Trophoblast cell (in vitro differentiated cells and primary cell): ENCODE measurements around the gene CALHM4.

Experiments used
- DNase-seq, 2 donors: peaks; one replicate each; pipeline ENCODE4 v3.0.0-alpha.2; 2016
- H2AFZ ChIP-seq: 2 replicates; pipeline ENCODE4 v1.6.1; 2013; ENCODE audit warnings: low read length, moderate library complexity, mild to moderate bottlenecking; ENCODE audit not compliant: insufficient read depth, poor library complexity
- H2AK5ac ChIP-seq: 2 replicates; pipeline ENCODE4 v1.6.1; 2013; ENCODE audit warnings: mild to moderate bottlenecking, low read length
- H2BK120ac ChIP-seq: 2 replicates; pipeline ENCODE4 v1.6.1; 2013; ENCODE audit warnings: low read length, mild to moderate bottlenecking, moderate library complexity; ENCODE audit not compliant: insufficient read depth, poor library complexity
- H2BK12ac ChIP-seq: 2 replicates; pipeline ENCODE4 v1.6.1; 2013; ENCODE audit warnings: mild to moderate bottlenecking, low read length, moderate library complexity
- H2BK5ac ChIP-seq: 2 replicates; pipeline ENCODE4 v1.6.1; 2013; ENCODE audit warnings: low read length, low read depth, moderate library complexity, mild to moderate bottlenecking; ENCODE audit not compliant: poor library complexity
- H3K14ac ChIP-seq: 2 replicates; pipeline ENCODE4 v1.6.1; 2013; ENCODE audit warnings: mild to moderate bottlenecking, low read length
- H3K18ac ChIP-seq: 2 replicates; pipeline ENCODE4 v1.6.1; 2013; ENCODE audit warnings: mild to moderate bottlenecking, low read length
- H3K23ac ChIP-seq: 2 replicates; pipeline ENCODE4 v1.6.1; 2013; ENCODE audit warnings: low read length
- H3K27ac ChIP-seq: 2 replicates; pipeline ENCODE4 v1.5.1; 2013; ENCODE audit warnings: low read depth, mild to moderate bottlenecking, inconsistent platforms, low read length, moderate library complexity
- H3K27me3 ChIP-seq: 2 replicates; pipeline ENCODE4 v1.6.1; 2013; ENCODE audit warnings: inconsistent platforms, mild to moderate bottlenecking, low read length, moderate library complexity; ENCODE audit not compliant: insufficient read depth
- H3K36me3 ChIP-seq, 2 experiments: 1 replicate in 1 of 2; 2 replicates in 1 of 2; pipeline ENCODE4 v1.6.1; 2013; ENCODE audit warnings: low read length in 2 of 2, mild to moderate bottlenecking in 2 of 2, moderate library complexity in 1 of 2; ENCODE audit not compliant: insufficient read depth in 2 of 2, control insufficient read depth in 1 of 2
- H3K4ac ChIP-seq: 2 replicates; pipeline ENCODE4 v1.6.1; 2013; ENCODE audit warnings: low read depth, mild to moderate bottlenecking, low read length, moderate library complexity
- H3K4me1 ChIP-seq, 2 experiments: 1 replicate in 1 of 2; 2 replicates in 1 of 2; pipeline ENCODE4 v1.6.1; 2013; ENCODE audit warnings: low read length in 2 of 2, mild to moderate bottlenecking in 2 of 2, moderate library complexity in 1 of 2; ENCODE audit not compliant: insufficient read depth in 2 of 2, control insufficient read depth in 1 of 2
- H3K4me2 ChIP-seq: 2 replicates; pipeline ENCODE4 v1.6.1; 2013; ENCODE audit warnings: inconsistent platforms, mild to moderate bottlenecking, low read length, moderate library complexity
- H3K4me3 ChIP-seq: 2 replicates; pipeline ENCODE4 v1.5.1; 2013; ENCODE audit warnings: mild to moderate bottlenecking, low read depth, low read length, inconsistent platforms
- H3K79me1 ChIP-seq: one replicate; pipeline ENCODE4 v1.6.1; 2013; ENCODE audit warnings: low read length
- H3K79me2 ChIP-seq: 2 replicates; pipeline ENCODE4 v1.6.1; 2013; ENCODE audit warnings: low read length, mild to moderate bottlenecking; ENCODE audit not compliant: control insufficient read depth, insufficient read depth, poor library complexity
- H3K9ac ChIP-seq: 2 replicates; pipeline ENCODE4 v1.6.1; 2013; ENCODE audit warnings: mild to moderate bottlenecking, low read length
- H3K9me3 ChIP-seq: 2 replicates; pipeline ENCODE4 v1.6.1; 2013; ENCODE audit warnings: low read depth, mild to moderate bottlenecking, control low read depth, inconsistent platforms, low read length; ENCODE audit not compliant: insufficient read depth
- H4K12ac ChIP-seq: 2 replicates; pipeline ENCODE4 v1.6.1; 2013; ENCODE audit warnings: low read depth, mild to moderate bottlenecking, low read length, moderate library complexity
- H4K8ac ChIP-seq: 2 replicates; pipeline ENCODE4 v1.6.1; 2013; ENCODE audit warnings: low read depth, mild to moderate bottlenecking, low read length, moderate library complexity
- H4K91ac ChIP-seq: one replicate; pipeline ENCODE4 v1.6.1; 2013; ENCODE audit warnings: low read depth, mild to moderate bottlenecking, low read length, moderate library complexity
- WGBS: extraction: QIAGEN DNeasy Blood & Tissue Kit; methylation state at CpG from one replicate; pipeline ENCODE4 v1.1.7; 2013; ENCODE audit warnings: missing lambda C conversion rate; ENCODE audit not compliant: insufficient read length, insufficient coverage; ENCODE audit errors: extremely low coverage; 5-methylcytosine and 5-hydroxymethylcytosine counted together

The CALHM4 gene

GRCh38 chr6:116560130-116560529, 6.6 kb downstream of the CALHM4 start:
- H2BK120ac ChIP-seq, result no peak overlapping the region
- no CpG with 5 or more reads among the region's 2 CpGs for WGBS
- H3K14ac ChIP-seq, result no peak overlapping the region
- H3K27me3 ChIP-seq, result no peaks in the 10 kb centered on the region
- H3K4me1 ChIP-seq, result no peaks in the 10 kb centered on the region
- no peak overlapping the region for H4K12ac ChIP-seq
- no peak overlapping the region for H3K23ac ChIP-seq
- no peak overlapping the region for H4K91ac ChIP-seq
- no peak overlapping the region for H4K8ac ChIP-seq
- no peak overlapping the region for H3K27ac ChIP-seq
- no peaks in the 10 kb centered on the region for H3K79me2 ChIP-seq
- no peak for DNase-seq
- no peak overlapping the region for H2BK12ac ChIP-seq
- H3K9me3 ChIP-seq, result no peaks in the 10 kb centered on the region
- H3K18ac ChIP-seq, result no peak overlapping the region
- no peak overlapping the region for H2AFZ ChIP-seq
- H2AK5ac ChIP-seq, result no peak overlapping the region
- no peaks in the 10 kb centered on the region for H3K79me1 ChIP-seq
- H3K4ac ChIP-seq, result no peak overlapping the region
- no peaks in the 10 kb centered on the region for H3K36me3 ChIP-seq
- no peak overlapping the region for H3K4me2 ChIP-seq
- H2BK5ac ChIP-seq, result no peak overlapping the region
- H3K9ac ChIP-seq, result no peak overlapping the region
- no peak overlapping the region for H3K4me3 ChIP-seq

GRCh38 chr6:116561377-116562018, 7.9 kb downstream of the CALHM4 start:
- H3K79me1 ChIP-seq, result no peaks in the 10 kb centered on the region
- H4K91ac ChIP-seq, result no peak overlapping the region
- peak; percentile 55 to 93 for DNase-seq
- no peak overlapping the region for H2BK12ac ChIP-seq
- H2AFZ ChIP-seq, result peak overlapping the region; percentile 41
- H2BK5ac ChIP-seq, result no peak overlapping the region
- H4K12ac ChIP-seq, result no peak overlapping the region
- H4K8ac ChIP-seq, result no peak overlapping the region
- no peak overlapping the region for H2BK120ac ChIP-seq
- no peak overlapping the region for H3K4me2 ChIP-seq
- no peak overlapping the region for H3K4me3 ChIP-seq
- H3K23ac ChIP-seq, result no peak overlapping the region
- no peak overlapping the region for H3K9ac ChIP-seq
- H3K18ac ChIP-seq, result no peak overlapping the region
- WGBS, result no CpG with 5 or more reads among the region's 9 CpGs
- no peaks in the 10 kb centered on the region for H3K27me3 ChIP-seq
- H3K4ac ChIP-seq, result no peak overlapping the region
- H3K27ac ChIP-seq, result no peak overlapping the region
- H3K36me3 ChIP-seq, result no peaks in the 10 kb centered on the region
- no peak overlapping the region for H3K14ac ChIP-seq
- no peaks in the 10 kb centered on the region for H3K9me3 ChIP-seq
- H3K79me2 ChIP-seq, result no peaks in the 10 kb centered on the region
- H2AK5ac ChIP-seq, result no peak overlapping the region
- H3K4me1 ChIP-seq, result no peaks in the 10 kb centered on the region

DNA sequence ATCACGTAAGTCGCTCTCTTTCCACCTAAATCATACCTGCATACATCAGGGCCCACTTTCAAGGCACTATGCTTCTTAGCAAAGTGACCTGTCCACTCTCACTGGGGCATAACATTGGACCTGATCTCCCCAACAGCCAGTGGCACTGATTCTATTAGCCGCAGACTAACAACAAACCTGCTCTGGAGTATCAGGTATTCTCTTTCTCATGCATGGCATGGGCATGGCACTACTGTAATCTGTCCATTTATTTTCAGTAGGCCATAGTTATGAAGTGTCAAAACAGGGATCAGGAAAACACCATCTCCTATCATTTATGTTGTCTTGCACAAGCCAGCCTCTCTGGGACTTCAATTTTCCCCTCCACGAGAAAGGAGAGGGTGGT, 8.5 kb downstream of the CALHM4 start:
- H4K12ac ChIP-seq, result no peak overlapping the region
- H3K27me3 ChIP-seq, result no peaks in the 10 kb centered on the region
- no peak overlapping the region for H4K8ac ChIP-seq
- no peaks in the 10 kb centered on the region for H3K9me3 ChIP-seq
- no peak overlapping the region for H4K91ac ChIP-seq
- H3K14ac ChIP-seq, result no peak overlapping the region
- WGBS, result no CpG with 5 or more reads among the region's 4 CpGs
- DNase-seq, result no peak
- no peak overlapping the region for H2BK120ac ChIP-seq
- H3K4ac ChIP-seq, result no peak overlapping the region
- no peaks in the 10 kb centered on the region for H3K36me3 ChIP-seq
- H3K18ac ChIP-seq, result no peak overlapping the region
- no peak overlapping the region for H3K9ac ChIP-seq
- no peak overlapping the region for H3K23ac ChIP-seq
- no peak overlapping the region for H3K27ac ChIP-seq
- H3K4me3 ChIP-seq, result no peak overlapping the region
- H2AK5ac ChIP-seq, result no peak overlapping the region
- H2BK5ac ChIP-seq, result no peak overlapping the region
- no peaks in the 10 kb centered on the region for H3K4me1 ChIP-seq
- no peak overlapping the region for H2BK12ac ChIP-seq
- H3K79me1 ChIP-seq, result no peaks in the 10 kb centered on the region
- no peaks in the 10 kb centered on the region for H3K79me2 ChIP-seq
- H2AFZ ChIP-seq, result no peak overlapping the region
- no peak overlapping the region for H3K4me2 ChIP-seq

DNA sequence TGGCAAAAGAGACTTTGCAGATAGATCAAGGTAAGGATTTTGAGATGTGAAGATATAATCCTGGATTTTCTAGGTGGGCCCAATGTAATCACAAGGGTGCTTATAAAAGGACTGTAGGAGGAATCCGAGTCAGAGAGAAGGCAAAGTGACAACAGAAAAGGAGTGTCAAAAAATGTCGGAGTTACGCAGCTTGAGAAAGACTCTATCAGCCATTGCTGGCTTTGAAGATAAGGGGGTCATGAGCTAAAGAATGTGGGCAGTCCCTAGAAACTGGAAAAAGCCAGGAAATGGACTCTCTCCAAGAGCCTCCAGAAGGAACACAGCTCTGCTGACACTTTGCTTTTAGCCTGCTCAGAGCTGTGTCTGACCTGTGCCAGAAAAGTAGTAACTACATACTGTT, 9.1 kb downstream of the CALHM4 start:
- DNase-seq, result no peak
- Histone ChIP-seq H2AK5ac (no peak overlapping the region), H4K8ac (no peak overlapping the region), H3K4ac (no peak overlapping the region), H3K9ac (no peak overlapping the region), H3K79me1 (no peaks in the 10 kb centered on the region), H3K4me3 (no peak overlapping the region), H3K4me2 (no peak overlapping the region), H3K27me3 (no peaks in the 10 kb centered on the region), H3K36me3 (no peaks in the 10 kb centered on the region), H3K4me1 (no peaks in the 10 kb centered on the region), H3K23ac (no peak overlapping the region), H3K14ac (no peak overlapping the region), H3K27ac (no peak overlapping the region), H4K91ac (no peak overlapping the region), H3K79me2 (no peaks in the 10 kb centered on the region), H2BK120ac (no peak overlapping the region), H2BK12ac (no peak overlapping the region), H4K12ac (no peak overlapping the region), H3K9me3 (no peaks in the 10 kb centered on the region), H2BK5ac (no peak overlapping the region), H2AFZ (no peak overlapping the region), H3K18ac (no peak overlapping the region)
- no CpG with 5 or more reads among the region's 3 CpGs for WGBS
